WTC11 (cell line): ENCODE measurements around the gene TPGS1. TPM values are rescaled to one million over a fixed set of nuclear protein-coding genes. Genes with fewer than 3 reads are reported as not detected.

Source experiments
- ATAC-seq: fragments of 200-7000 bp; cut with Tn5 transposase; 2 replicates; pipeline ENCODE4 v1.10.0; 2021; ENCODE audit warnings: mild to moderate bottlenecking, moderate library complexity
- CTCF ChIA-PET: fragments of 300-600 bp; sonication (Branson Sonifier 250); formaldehyde crosslinking; loops from one replicate; lab custom pipeline; 2021; ENCODE audit warnings: antibody characterized with exemption; lab: Charles Lee
- POLR2A ChIA-PET: fragments of 350-600 bp; sonication (Branson Sonifier 250); formaldehyde crosslinking; loops from one replicate; lab custom pipeline; 2021; ENCODE audit warnings: antibody characterized with exemption; lab: Charles Lee
- DNase-seq: peaks from one replicate; pipeline ENCODE4 v3.0.0; 2021; ENCODE audit warnings: low spot score
- H3K27ac Mint-ChIP-seq: 2 replicates; pipeline ENCODE4 v1.8.0; 2021; ENCODE audit warnings: mixed read lengths
- H3K27me3 Mint-ChIP-seq: 2 replicates; pipeline ENCODE4 v1.8.0; 2021; ENCODE audit warnings: low read depth, mild to moderate bottlenecking, moderate library complexity, mixed read lengths
- H3K36me3 Mint-ChIP-seq: 2 replicates; pipeline ENCODE4 v1.8.0; 2021; ENCODE audit warnings: mixed read lengths
- H3K4me1 Mint-ChIP-seq: 2 replicates; pipeline ENCODE4 v1.8.0; 2022; ENCODE audit warnings: mixed read lengths
- H3K4me3 Mint-ChIP-seq: 2 replicates; pipeline ENCODE4 v1.8.0; 2021; ENCODE audit warnings: mild to moderate bottlenecking, moderate library complexity, mixed read lengths
- H3K9me3 Mint-ChIP-seq: 2 replicates; pipeline ENCODE4 v1.8.0; 2021; ENCODE audit warnings: mixed read lengths
- ATF6 ChIP-seq: sonication (generic); formaldehyde crosslinking; IDR thresholded peaks from 2 replicates; pipeline ENCODE4 v1.8.1; 2023; ENCODE audit warnings: mild to moderate bottlenecking, missing genetic modification reagents
- CDX4 ChIP-seq: fragments of 250-450 bp; sonication (Bioruptor Pico); IDR thresholded peaks from 2 replicates; pipeline ENCODE4 v1.9.0; 2021; ENCODE audit warnings: moderate library complexity, mild to moderate bottlenecking, inconsistent platforms, borderline replicate concordance
- CTCF ChIP-seq: fragments of 200-600 bp; IDR thresholded peaks from 2 replicates; pipeline ENCODE4 v1.8.0; 2022; ENCODE audit warnings: antibody characterized with exemption
- EMX1 ChIP-seq: fragments of 250-450 bp; sonication (Bioruptor Pico); IDR thresholded peaks from 2 replicates; pipeline ENCODE4 v1.8.0; 2021; ENCODE audit warnings: mild to moderate bottlenecking
- HMGXB4 ChIP-seq: sonication (generic); formaldehyde crosslinking; IDR thresholded peaks from 2 replicates; pipeline ENCODE4 v1.8.1; 2023; ENCODE audit warnings: mild to moderate bottlenecking, moderate library complexity, missing genetic modification reagents
- IRF2 ChIP-seq: sonication (generic); formaldehyde crosslinking; IDR thresholded peaks from 2 replicates; pipeline ENCODE4 v1.8.0; 2022; ENCODE audit warnings: low read depth, missing genetic modification reagents, borderline replicate concordance
- KAT7 ChIP-seq: sonication (generic); formaldehyde crosslinking; IDR thresholded peaks from 2 replicates; pipeline ENCODE4 v1.8.1; 2023; ENCODE audit warnings: missing genetic modification reagents, mild to moderate bottlenecking, borderline replicate concordance
- MYBL2 ChIP-seq: sonication (generic); formaldehyde crosslinking; IDR thresholded peaks from 2 replicates; pipeline ENCODE4 v1.8.1; 2023; ENCODE audit warnings: mild to moderate bottlenecking, moderate library complexity, missing genetic modification reagents
- NFYB ChIP-seq: sonication (generic); formaldehyde crosslinking; conservative IDR thresholded peaks from 2 replicates; pipeline ENCODE4 v1.8.0; 2022; ENCODE audit warnings: low read depth, missing genetic modification reagents
- NR2C2 ChIP-seq: sonication (generic); formaldehyde crosslinking; IDR thresholded peaks from 2 replicates; pipeline ENCODE4 v1.8.0; 2022; ENCODE audit warnings: mild to moderate bottlenecking, missing genetic modification reagents
- NR3C1 ChIP-seq: sonication (generic); formaldehyde crosslinking; conservative IDR thresholded peaks from 2 replicates; pipeline ENCODE4 v1.8.1; 2023; ENCODE audit warnings: low read depth, mild to moderate bottlenecking, missing genetic modification reagents
- RORB ChIP-seq: fragments of 250-450 bp; sonication (Bioruptor Pico); IDR thresholded peaks from 2 replicates; pipeline ENCODE4 v1.9.0; 2021; ENCODE audit warnings: mild to moderate bottlenecking
- STAT6 ChIP-seq: sonication (generic); formaldehyde crosslinking; conservative IDR thresholded peaks from 2 replicates; pipeline ENCODE4 v1.8.1; 2023; ENCODE audit warnings: mild to moderate bottlenecking, low read depth, missing genetic modification reagents, moderate library complexity
- TEAD4 ChIP-seq: sonication (generic); formaldehyde crosslinking; IDR thresholded peaks from 2 replicates; pipeline ENCODE4 v1.8.0; 2022; ENCODE audit warnings: mild to moderate bottlenecking, missing genetic modification reagents
- ZNF263 ChIP-seq: sonication (generic); formaldehyde crosslinking; IDR thresholded peaks from 2 replicates; pipeline ENCODE4 v1.8.1; 2022; ENCODE audit warnings: low read depth, mild to moderate bottlenecking, moderate library complexity, missing genetic modification reagents
- total RNA-seq: library from RNA; stranded (reverse); gene quantifications from 3 replicates; pipeline ENCODE4 v1.2.3, GENCODE V29; 2021
- TF ChIP-seq, protein P1 (sequence below): sonication (generic); formaldehyde crosslinking; IDR thresholded peaks from 2 replicates; pipeline ENCODE4 v1.8.0; 2022; ENCODE audit warnings: missing genetic modification reagents
- TF ChIP-seq, protein P2 (sequence below): sonication (generic); formaldehyde crosslinking; IDR thresholded peaks from 2 replicates; pipeline ENCODE4 v1.8.1; 2023; ENCODE audit warnings: mild to moderate bottlenecking, missing genetic modification reagents, moderate library complexity
- TF ChIP-seq, protein P3 (sequence below): sonication (generic); formaldehyde crosslinking; IDR thresholded peaks from 2 replicates; pipeline ENCODE4 v1.8.1; 2022; ENCODE audit warnings: mild to moderate bottlenecking, missing genetic modification reagents, moderate library complexity, borderline replicate concordance

Gene TPGS1
- total RNA-seq, 1 experiment from 2014 or later, result 18.8 TPM

- ChIA-PET POLR2A (no interaction called here), CTCF (no interaction called here)
- Mint-ChIP-seq H3K9me3 (no peaks in the 10 kb centered on the region), H3K4me1 (peaks cover 10% of the 10 kb centered on the region), H3K27ac (no peak overlapping the region), H3K4me3 (no peak overlapping the region), H3K27me3 (peaks cover 2% of the 10 kb centered on the region; the same call in 1 of the 2 replicates), H3K36me3 (no peaks in the 10 kb centered on the region)
- ATAC-seq (no peak), DNase-seq (no peak)
- TF ChIP-seq CDX4 (CRISPR knock-in tag), result no peak
- TF ChIP-seq, protein P1, sequence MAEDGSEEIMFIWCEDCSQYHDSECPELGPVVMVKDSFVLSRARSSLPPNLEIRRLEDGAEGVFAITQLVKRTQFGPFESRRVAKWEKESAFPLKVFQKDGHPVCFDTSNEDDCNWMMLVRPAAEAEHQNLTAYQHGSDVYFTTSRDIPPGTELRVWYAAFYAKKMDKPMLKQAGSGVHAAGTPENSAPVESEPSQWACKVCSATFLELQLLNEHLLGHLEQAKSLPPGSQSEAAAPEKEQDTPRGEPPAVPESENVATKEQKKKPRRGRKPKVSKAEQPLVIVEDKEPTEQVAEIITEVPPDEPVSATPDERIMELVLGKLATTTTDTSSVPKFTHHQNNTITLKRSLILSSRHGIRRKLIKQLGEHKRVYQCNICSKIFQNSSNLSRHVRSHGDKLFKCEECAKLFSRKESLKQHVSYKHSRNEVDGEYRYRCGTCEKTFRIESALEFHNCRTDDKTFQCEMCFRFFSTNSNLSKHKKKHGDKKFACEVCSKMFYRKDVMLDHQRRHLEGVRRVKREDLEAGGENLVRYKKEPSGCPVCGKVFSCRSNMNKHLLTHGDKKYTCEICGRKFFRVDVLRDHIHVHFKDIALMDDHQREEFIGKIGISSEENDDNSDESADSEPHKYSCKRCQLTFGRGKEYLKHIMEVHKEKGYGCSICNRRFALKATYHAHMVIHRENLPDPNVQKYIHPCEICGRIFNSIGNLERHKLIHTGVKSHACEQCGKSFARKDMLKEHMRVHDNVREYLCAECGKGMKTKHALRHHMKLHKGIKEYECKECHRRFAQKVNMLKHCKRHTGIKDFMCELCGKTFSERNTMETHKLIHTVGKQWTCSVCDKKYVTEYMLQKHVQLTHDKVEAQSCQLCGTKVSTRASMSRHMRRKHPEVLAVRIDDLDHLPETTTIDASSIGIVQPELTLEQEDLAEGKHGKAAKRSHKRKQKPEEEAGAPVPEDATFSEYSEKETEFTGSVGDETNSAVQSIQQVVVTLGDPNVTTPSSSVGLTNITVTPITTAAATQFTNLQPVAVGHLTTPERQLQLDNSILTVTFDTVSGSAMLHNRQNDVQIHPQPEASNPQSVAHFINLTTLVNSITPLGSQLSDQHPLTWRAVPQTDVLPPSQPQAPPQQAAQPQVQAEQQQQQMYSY (CRISPR knock-in tag), result no peak
- TF ChIP-seq, protein P2, sequence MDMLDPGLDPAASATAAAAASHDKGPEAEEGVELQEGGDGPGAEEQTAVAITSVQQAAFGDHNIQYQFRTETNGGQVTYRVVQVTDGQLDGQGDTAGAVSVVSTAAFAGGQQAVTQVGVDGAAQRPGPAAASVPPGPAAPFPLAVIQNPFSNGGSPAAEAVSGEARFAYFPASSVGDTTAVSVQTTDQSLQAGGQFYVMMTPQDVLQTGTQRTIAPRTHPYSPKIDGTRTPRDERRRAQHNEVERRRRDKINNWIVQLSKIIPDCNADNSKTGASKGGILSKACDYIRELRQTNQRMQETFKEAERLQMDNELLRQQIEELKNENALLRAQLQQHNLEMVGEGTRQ (CRISPR knock-in tag), result no peak
- TF ChIP-seq MYBL2 (CRISPR knock-in tag), result no peak
- no peak for TF ChIP-seq CTCF
- TF ChIP-seq TEAD4, result no peak
- TF ChIP-seq, protein P3, sequence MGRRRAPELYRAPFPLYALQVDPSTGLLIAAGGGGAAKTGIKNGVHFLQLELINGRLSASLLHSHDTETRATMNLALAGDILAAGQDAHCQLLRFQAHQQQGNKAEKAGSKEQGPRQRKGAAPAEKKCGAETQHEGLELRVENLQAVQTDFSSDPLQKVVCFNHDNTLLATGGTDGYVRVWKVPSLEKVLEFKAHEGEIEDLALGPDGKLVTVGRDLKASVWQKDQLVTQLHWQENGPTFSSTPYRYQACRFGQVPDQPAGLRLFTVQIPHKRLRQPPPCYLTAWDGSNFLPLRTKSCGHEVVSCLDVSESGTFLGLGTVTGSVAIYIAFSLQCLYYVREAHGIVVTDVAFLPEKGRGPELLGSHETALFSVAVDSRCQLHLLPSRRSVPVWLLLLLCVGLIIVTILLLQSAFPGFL (CRISPR knock-in tag), result no peak
- no peak for TF ChIP-seq IRF2
- no peak for TF ChIP-seq KAT7 (CRISPR knock-in tag)
- TF ChIP-seq STAT6 (CRISPR knock-in tag), result no peak
- no peak for TF ChIP-seq NFYB (CRISPR knock-in tag)
- TF ChIP-seq ATF6, result no peak
- no peak for TF ChIP-seq NR2C2 (CRISPR knock-in tag)
- no peak for TF ChIP-seq ZNF263 (CRISPR knock-in tag)
- TF ChIP-seq HMGXB4 (CRISPR knock-in tag), result no peak
- no peak for TF ChIP-seq RORB (CRISPR knock-in tag)
- TF ChIP-seq NR3C1 (CRISPR knock-in tag), result no peak
- TF ChIP-seq EMX1 (CRISPR knock-in tag), result no peak
These were observed 39.8 kb downstream of the TPGS1 start for GRCh38 chr19:547117-547516.
